Loucy (cell line): ENCODE results near the gene TP73.

Experiments
- H2AFZ ChIP-seq: fragments of 200-600 bp; sonication (generic); 2 replicates; pipeline ENCODE4 v1.6.0; 2016; ENCODE audit warnings: antibody characterized with exemption, mild to moderate bottlenecking, low read length, moderate library complexity
- H3F3A ChIP-seq: fragments of 200-600 bp; 2 replicates; pipeline ENCODE4 v1.6.0; 2016; ENCODE audit warnings: antibody characterized with exemption, low read depth, mild to moderate bottlenecking
- H3K27me3 ChIP-seq: fragments of 200-600 bp; sonication (generic); 2 replicates; pipeline ENCODE4 v1.6.1; 2014; ENCODE audit warnings: low read length, mild to moderate bottlenecking; ENCODE audit not compliant: insufficient read depth, poor library complexity, severe bottlenecking
- H3K36me3 ChIP-seq: fragments of 200-600 bp; sonication (generic); 2 replicates; pipeline ENCODE4 v1.6.1; 2016; ENCODE audit warnings: low read length; ENCODE audit not compliant: insufficient read depth
- H3K4me1 ChIP-seq: fragments of 200-600 bp; sonication (generic); 2 replicates; pipeline ENCODE4 v1.5.1; 2014; ENCODE audit warnings: low read length, mild to moderate bottlenecking; ENCODE audit not compliant: insufficient read depth, poor library complexity, severe bottlenecking
- H3K4me2 ChIP-seq: fragments of 200-600 bp; sonication (generic); 2 replicates; pipeline ENCODE4 v1.6.0; 2014; ENCODE audit warnings: antibody characterized with exemption, low read length, low read depth, mild to moderate bottlenecking; ENCODE audit not compliant: poor library complexity, severe bottlenecking
- H3K4me3 ChIP-seq: fragments of 200-600 bp; sonication (generic); 2 replicates; pipeline ENCODE4 v1.5.1; 2014; ENCODE audit warnings: low read length, mild to moderate bottlenecking, mixed read lengths; ENCODE audit not compliant: poor library complexity, severe bottlenecking
- H3K79me2 ChIP-seq: fragments of 200-600 bp; sonication (generic); 2 replicates; pipeline ENCODE4 v1.6.1; 2014; ENCODE audit warnings: low read length; ENCODE audit not compliant: insufficient read depth
- H3K9ac ChIP-seq: fragments of 200-600 bp; sonication (generic); 2 replicates; pipeline ENCODE4 v1.6.0; 2014; ENCODE audit warnings: mild to moderate bottlenecking, low read depth, low read length, moderate library complexity; ENCODE audit not compliant: poor library complexity, severe bottlenecking
- H3K9me2 ChIP-seq: fragments of 200-600 bp; sonication (generic); replicated peaks from 2 replicates; pipeline ENCODE4 v1.6.1; 2016; ENCODE audit warnings: low read depth, low read length, mixed read lengths
- H3K9me3 ChIP-seq: fragments of 200-600 bp; sonication (generic); 2 replicates; pipeline ENCODE4 v1.6.1; 2014; ENCODE audit warnings: mild to moderate bottlenecking, antibody characterized with exemption, low read length, low read depth; ENCODE audit not compliant: insufficient read depth
- H4K20me1 ChIP-seq: fragments of 200-600 bp; sonication (generic); 2 replicates; pipeline ENCODE4 v1.6.0; 2014; ENCODE audit warnings: antibody characterized with exemption, low read length, mild to moderate bottlenecking; ENCODE audit not compliant: insufficient read depth, poor library complexity, severe bottlenecking
- EZH2phosphoT487 ChIP-seq: fragments of 200-600 bp; IDR thresholded peaks from 2 replicates; pipeline ENCODE4 v1.6.1; 2018; ENCODE audit warnings: antibody characterized with exemption, mild to moderate bottlenecking, moderate library complexity, borderline replicate concordance
- TF ChIP-seq, protein P1 (sequence below): fragments of 200-600 bp; sonication (generic); conservative IDR thresholded peaks from 2 replicates; pipeline ENCODE4 v1.5.1; 2014; ENCODE audit warnings: mild to moderate bottlenecking, antibody characterized with exemption, low read length

The TP73 gene

DNA sequence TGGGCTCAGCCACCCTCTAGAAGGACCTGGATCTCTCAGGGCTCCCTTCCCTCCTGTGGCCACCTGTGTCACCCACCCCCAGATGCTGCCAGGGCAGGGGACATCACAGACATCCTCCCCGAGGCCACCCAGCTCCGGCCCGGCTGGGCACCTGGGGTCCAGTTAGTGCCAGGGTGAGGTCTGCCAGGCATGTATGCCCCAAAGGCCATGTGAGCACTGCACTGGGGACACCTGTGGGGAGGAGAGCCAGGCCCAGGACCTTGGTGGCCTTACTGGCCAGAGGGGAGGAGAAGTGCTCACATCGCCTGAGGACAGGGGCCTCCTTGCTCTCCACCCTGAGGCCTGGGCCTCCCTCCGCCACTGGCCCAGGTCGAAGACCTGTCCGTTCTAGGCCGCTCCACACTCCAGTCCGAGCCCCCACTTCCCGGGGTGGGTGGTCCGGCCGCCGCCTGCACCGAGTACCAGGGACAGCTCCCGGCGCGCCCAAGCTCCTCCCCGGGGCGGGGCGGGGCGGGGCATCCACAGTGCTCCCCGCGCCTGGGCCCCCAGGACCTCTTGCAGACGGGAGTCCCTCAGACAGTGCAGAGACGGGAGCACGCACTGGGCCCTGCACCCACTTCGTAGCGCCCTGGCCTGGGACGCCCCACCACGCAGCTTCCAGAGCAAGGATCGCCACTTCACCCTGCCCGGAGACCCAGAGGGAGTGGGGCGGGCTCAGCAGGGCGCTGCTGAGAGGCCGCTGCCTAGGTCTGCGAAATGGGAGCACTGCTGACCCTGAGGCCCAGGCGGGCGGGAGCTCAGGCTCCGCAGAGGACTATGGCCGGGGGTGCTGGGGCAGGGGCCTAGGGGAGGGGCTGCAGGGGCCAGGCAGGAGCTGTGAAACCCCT, 65.6 kb downstream of the TP73 start:
- H3K4me2 ChIP-seq = no peak overlapping the region
- H3K4me3 ChIP-seq = no peak overlapping the region
- H3K9ac ChIP-seq = no peak overlapping the region
- no peaks in the 10 kb centered on the region for H3K36me3 ChIP-seq
- no peaks in the 10 kb centered on the region for H4K20me1 ChIP-seq
- H3K27me3 ChIP-seq = no peaks in the 10 kb centered on the region
- no peaks in the 10 kb centered on the region for H3K79me2 ChIP-seq
- no peaks in the 10 kb centered on the region for H3F3A ChIP-seq
- no peaks in the 10 kb centered on the region for H3K9me3 ChIP-seq
- TF ChIP-seq, protein P1, sequence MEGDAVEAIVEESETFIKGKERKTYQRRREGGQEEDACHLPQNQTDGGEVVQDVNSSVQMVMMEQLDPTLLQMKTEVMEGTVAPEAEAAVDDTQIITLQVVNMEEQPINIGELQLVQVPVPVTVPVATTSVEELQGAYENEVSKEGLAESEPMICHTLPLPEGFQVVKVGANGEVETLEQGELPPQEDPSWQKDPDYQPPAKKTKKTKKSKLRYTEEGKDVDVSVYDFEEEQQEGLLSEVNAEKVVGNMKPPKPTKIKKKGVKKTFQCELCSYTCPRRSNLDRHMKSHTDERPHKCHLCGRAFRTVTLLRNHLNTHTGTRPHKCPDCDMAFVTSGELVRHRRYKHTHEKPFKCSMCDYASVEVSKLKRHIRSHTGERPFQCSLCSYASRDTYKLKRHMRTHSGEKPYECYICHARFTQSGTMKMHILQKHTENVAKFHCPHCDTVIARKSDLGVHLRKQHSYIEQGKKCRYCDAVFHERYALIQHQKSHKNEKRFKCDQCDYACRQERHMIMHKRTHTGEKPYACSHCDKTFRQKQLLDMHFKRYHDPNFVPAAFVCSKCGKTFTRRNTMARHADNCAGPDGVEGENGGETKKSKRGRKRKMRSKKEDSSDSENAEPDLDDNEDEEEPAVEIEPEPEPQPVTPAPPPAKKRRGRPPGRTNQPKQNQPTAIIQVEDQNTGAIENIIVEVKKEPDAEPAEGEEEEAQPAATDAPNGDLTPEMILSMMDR = no peak
- no peak for TF ChIP-seq EZH2phosphoT487
- no peak overlapping the region for H2AFZ ChIP-seq
- peaks cover 27% of the 10 kb centered on the region for H3K4me1 ChIP-seq
- no peaks in the 10 kb centered on the region for H3K9me2 ChIP-seq

DNA sequence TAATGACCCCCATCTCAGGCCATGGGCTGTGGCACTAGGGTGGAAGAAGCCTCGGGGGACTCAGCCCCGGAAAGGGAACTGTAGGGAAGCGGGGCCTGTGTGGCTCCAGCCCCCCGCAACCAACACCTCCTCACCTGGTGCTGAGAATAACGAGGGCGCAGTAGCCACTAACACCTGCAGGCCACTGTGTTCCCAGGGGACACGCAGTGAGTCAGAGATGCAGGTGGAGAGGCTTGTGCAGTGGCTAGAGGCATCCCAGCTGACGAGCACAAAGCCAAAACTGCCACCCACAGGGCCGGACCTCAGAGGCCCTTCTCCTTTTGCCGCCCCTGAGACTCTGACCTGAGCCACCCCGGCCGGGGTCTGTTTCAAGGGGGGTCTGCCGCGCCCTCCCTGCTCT, 66.4 kb downstream of the TP73 start:
- Histone ChIP-seq H3F3A (no peaks in the 10 kb centered on the region), H3K27me3 (no peaks in the 10 kb centered on the region), H3K4me3 (no peak overlapping the region), H3K9ac (peak overlapping the region; percentile 41), H3K4me2 (no peak overlapping the region), H3K9me3 (no peaks in the 10 kb centered on the region), H2AFZ (no peak overlapping the region), H3K79me2 (no peaks in the 10 kb centered on the region), H4K20me1 (no peaks in the 10 kb centered on the region), H3K4me1 (peaks cover 27% of the 10 kb centered on the region), H3K9me2 (no peaks in the 10 kb centered on the region), H3K36me3 (no peaks in the 10 kb centered on the region)
- no peak for TF ChIP-seq EZH2phosphoT487
- TF ChIP-seq, protein P1 = no peak

DNA sequence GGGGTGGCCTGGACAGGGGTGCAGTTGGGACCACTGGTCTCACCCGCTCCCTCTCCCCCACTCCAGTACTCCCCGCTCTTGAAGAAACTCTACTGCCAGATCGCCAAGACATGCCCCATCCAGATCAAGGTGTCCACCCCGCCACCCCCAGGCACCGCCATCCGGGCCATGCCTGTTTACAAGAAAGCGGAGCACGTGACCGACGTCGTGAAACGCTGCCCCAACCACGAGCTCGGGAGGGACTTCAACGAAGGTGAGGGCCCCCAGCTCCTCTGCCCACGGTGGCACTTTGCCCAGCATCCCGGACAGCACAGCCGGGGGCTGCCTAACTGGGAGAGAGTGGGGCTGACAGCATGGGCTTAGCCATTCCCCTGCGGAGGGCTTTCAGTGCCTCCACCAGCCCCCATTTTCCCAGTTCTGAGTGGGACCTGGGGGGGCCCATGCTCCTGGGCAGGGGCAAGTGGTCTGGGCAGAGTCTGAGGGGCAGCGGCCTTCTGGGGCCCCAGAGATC, 69.7 kb downstream of the TP73 start:
- TF ChIP-seq, protein P1 = no peak
- TF ChIP-seq EZH2phosphoT487 = no peak
- H3K4me2 ChIP-seq = no peak overlapping the region
- peaks cover 24% of the 10 kb centered on the region for H3K4me1 ChIP-seq

More for the DNA sequence above, 69.7 kb downstream of the TP73 start:
- no peaks in the 10 kb centered on the region for H3F3A ChIP-seq
- no peaks in the 10 kb centered on the region for H3K9me2 ChIP-seq
- no peaks in the 10 kb centered on the region for H3K36me3 ChIP-seq
- H3K27me3 ChIP-seq = no peaks in the 10 kb centered on the region
- no peak overlapping the region for H2AFZ ChIP-seq
- no peaks in the 10 kb centered on the region for H3K9me3 ChIP-seq
- no peak overlapping the region for H3K4me3 ChIP-seq
- H3K79me2 ChIP-seq = no peaks in the 10 kb centered on the region
- H3K9ac ChIP-seq = no peak overlapping the region
- no peaks in the 10 kb centered on the region for H4K20me1 ChIP-seq
